NCI-H1048 (cell line): ENCODE data around the gene SPAST.
"Not testable (repeated sequence)": the region's sequence is repeated elsewhere in the genome, so short reads cannot be mapped to it uniquely, and the experiment has no call there.

Experiments used
- DNase-seq: peaks from one replicate; lab custom pipeline; 2025; lab: John Stamatoyannopoulos, UW

Gene SPAST

GRCh38 chr2:32128636-32129035 is 65.3 kb downstream of the SPAST start:
- no peak for DNase-seq

- no peak for DNase-seq
Measured at GRCh38 chr2:32129086-32129485, 65.7 kb downstream of the SPAST start.

GRCh38 chr2:32135409-32135808 is 72.1 kb downstream of the SPAST start:
- no peak for DNase-seq

GRCh38 chr2:32136097-32136496 is 72.7 kb downstream of the SPAST start:
- no peak for DNase-seq

GRCh38 chr2:32151544-32151943 is 88.2 kb downstream of the SPAST start:
- not testable (repeated sequence) for DNase-seq

- no peak for DNase-seq
Measured at GRCh38 chr2:32159678-32160077, 96.3 kb downstream of the SPAST start.

GRCh38 chr2:32161296-32161695 is 97.9 kb downstream of the SPAST start:
- no peak for DNase-seq

GRCh38 chr2:32164254-32164653 is 100.9 kb downstream of the SPAST start:
- not testable (repeated sequence) for DNase-seq

- not testable (repeated sequence) for DNase-seq
Measured at GRCh38 chr2:32165027-32165347, 101.6 kb downstream of the SPAST start.

- DNase-seq, result no peak
Measured at GRCh38 chr2:32166115-32166574, 102.8 kb downstream of the SPAST start.

- no peak for DNase-seq
Measured at GRCh38 chr2:32168513-32168912, 105.2 kb downstream of the SPAST start.

GRCh38 chr2:32172870-32173269 is 109.5 kb downstream of the SPAST start:
- no peak for DNase-seq

- DNase-seq, result no peak
Measured at GRCh38 chr2:32182667-32183066, 119.3 kb downstream of the SPAST start.

- DNase-seq, result no peak
Measured at GRCh38 chr2:32189011-32189410, 125.7 kb downstream of the SPAST start.

GRCh38 chr2:32192418-32192817 is 129.1 kb downstream of the SPAST start:
- no peak for DNase-seq

- no peak for DNase-seq
Measured at GRCh38 chr2:32200814-32201213, 137.5 kb downstream of the SPAST start.

GRCh38 chr2:32203428-32203827 is 140.1 kb downstream of the SPAST start:
- DNase-seq, result not testable (repeated sequence)
